ENCODE results near the gene PRICKLE1.

PRICKLE1 gene

GRCh38 chr12:42586268-42586667, 3.3 kb downstream of the PRICKLE1 start:
- TF ChIP-seq TAF1 (IDR thresholded peaks at IDR 0.05; ENCODE audit: borderline replicate concordance, insufficient read depth, low read length) (no peak), FOXP2 (optimal IDR thresholded peaks at IDR 0.05; ENCODE audit: borderline replicate concordance, extremely low read depth, extremely low read length, insufficient read depth) (no peak), POLR2AphosphoS5 (IDR thresholded peaks at IDR 0.05; ENCODE audit: low read depth, low read length) (no peak), REST (IDR thresholded peaks at IDR 0.05; ENCODE audit: insufficient read depth in 1 of 2, low read depth in 2 of 2, low read length in 2 of 2) (no peak), SIN3A (IDR thresholded peaks at IDR 0.05; ENCODE audit: borderline replicate concordance, insufficient read depth, low read length) (no peak)

- TF ChIP-seq REST (IDR thresholded peaks at IDR 0.05; ENCODE audit: insufficient read depth in 1 of 2, low read depth in 2 of 2, low read length in 2 of 2) (no peak), SIN3A (IDR thresholded peaks at IDR 0.05; ENCODE audit: borderline replicate concordance, insufficient read depth, low read length) (no peak), TAF1 (IDR thresholded peaks at IDR 0.05; ENCODE audit: borderline replicate concordance, insufficient read depth, low read length) (no peak), POLR2AphosphoS5 (IDR thresholded peaks at IDR 0.05; ENCODE audit: low read depth, low read length) (no peak), FOXP2 (optimal IDR thresholded peaks at IDR 0.05; ENCODE audit: borderline replicate concordance, extremely low read depth, extremely low read length, insufficient read depth) (no peak)
Observed at GRCh38 chr12:42585841-42586216, 3.7 kb downstream of the PRICKLE1 start.

- TF ChIP-seq FOXP2 (optimal IDR thresholded peaks at IDR 0.05; ENCODE audit: borderline replicate concordance, extremely low read depth, extremely low read length, insufficient read depth) (no peak), POLR2AphosphoS5 (IDR thresholded peaks at IDR 0.05; ENCODE audit: low read depth, low read length) (no peak), SIN3A (IDR thresholded peaks at IDR 0.05; ENCODE audit: borderline replicate concordance, insufficient read depth, low read length) (no peak), TAF1 (IDR thresholded peaks at IDR 0.05; ENCODE audit: borderline replicate concordance, insufficient read depth, low read length) (no peak), REST (IDR thresholded peaks at IDR 0.05; ENCODE audit: insufficient read depth in 1 of 2, low read depth in 2 of 2, low read length in 2 of 2) (no peak)
Observed at GRCh38 chr12:42585154-42585840, 4.2 kb downstream of the PRICKLE1 start.

GRCh38 chr12:42584651-42585111, 4.9 kb downstream of the PRICKLE1 start:
- TF ChIP-seq REST (IDR thresholded peaks at IDR 0.05; ENCODE audit: insufficient read depth in 1 of 2, low read depth in 2 of 2, low read length in 2 of 2) (no peak), SIN3A (IDR thresholded peaks at IDR 0.05; ENCODE audit: borderline replicate concordance, insufficient read depth, low read length) (no peak), POLR2AphosphoS5 (IDR thresholded peaks at IDR 0.05; ENCODE audit: low read depth, low read length) (no peak), FOXP2 (optimal IDR thresholded peaks at IDR 0.05; ENCODE audit: borderline replicate concordance, extremely low read depth, extremely low read length, insufficient read depth) (no peak), TAF1 (IDR thresholded peaks at IDR 0.05; ENCODE audit: borderline replicate concordance, insufficient read depth, low read length) (no peak)
